NCI-H748 (cell line): ENCODE results near the gene DRICH1.
"Not testable (repeated sequence)": the region's sequence is repeated elsewhere in the genome, so short reads cannot be mapped to it uniquely, and the experiment has no call there.

Source experiments
- DNase-seq: peaks from one replicate; lab custom pipeline; 2025; ENCODE audit not compliant: unreplicated experiment; lab: John Stamatoyannopoulos, UW

DRICH1 gene

DNA sequence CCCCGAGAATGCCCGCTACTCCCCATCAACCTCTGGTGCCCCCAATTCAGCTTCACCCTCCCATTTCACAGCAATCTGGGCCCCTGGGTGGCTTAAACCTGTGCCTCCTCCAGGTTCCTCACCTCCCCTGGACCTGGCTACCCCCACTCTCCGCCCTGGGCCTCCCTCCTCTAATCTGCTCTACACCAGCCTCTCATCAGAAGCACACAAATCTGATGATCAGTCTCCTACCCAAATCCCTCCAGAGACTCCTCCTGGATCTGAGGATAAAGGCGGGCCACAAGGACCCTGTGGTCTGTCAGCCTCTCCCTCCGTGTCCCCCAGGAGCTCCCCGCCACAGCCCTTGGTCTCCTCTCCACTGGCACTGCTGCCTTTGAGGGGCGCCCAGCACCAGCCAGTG, 28.9 kb downstream of the DRICH1 start:
- no peak for DNase-seq

DNA sequence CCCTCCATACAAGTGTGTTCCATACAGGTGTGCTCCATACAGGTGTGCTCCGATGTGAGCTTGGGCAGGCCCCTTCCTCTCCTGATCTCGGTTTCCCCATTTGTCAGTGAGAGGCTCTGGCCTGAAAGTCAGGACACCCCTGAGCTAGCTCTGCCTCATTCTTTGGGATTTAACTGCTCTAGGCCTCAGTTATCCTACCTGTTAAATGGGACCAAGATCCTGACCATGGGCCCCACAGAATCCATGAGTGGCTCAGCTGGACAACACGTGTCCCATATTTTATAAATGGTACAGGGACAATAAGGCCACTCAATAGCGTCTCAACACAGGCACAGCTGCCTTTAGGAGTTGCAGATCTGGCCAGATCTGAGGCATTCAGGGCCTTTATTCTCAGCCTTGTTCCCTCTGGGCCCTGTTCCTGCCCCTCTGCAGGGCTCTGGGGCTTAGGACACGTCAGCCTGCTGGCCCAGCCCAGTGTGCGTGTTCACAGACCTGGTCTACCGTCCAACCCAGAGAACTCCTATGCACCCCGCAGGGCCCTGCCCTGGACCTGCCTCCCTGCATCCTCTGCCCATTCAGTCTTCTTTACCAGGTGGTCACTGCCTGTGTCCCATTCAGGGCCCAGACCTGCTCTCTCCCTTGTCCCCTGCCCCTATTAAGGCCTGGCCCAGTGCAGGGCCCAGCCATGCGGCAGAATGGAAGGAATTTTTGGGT, 33.2 kb downstream of the DRICH1 start:
- no peak for DNase-seq

DNA sequence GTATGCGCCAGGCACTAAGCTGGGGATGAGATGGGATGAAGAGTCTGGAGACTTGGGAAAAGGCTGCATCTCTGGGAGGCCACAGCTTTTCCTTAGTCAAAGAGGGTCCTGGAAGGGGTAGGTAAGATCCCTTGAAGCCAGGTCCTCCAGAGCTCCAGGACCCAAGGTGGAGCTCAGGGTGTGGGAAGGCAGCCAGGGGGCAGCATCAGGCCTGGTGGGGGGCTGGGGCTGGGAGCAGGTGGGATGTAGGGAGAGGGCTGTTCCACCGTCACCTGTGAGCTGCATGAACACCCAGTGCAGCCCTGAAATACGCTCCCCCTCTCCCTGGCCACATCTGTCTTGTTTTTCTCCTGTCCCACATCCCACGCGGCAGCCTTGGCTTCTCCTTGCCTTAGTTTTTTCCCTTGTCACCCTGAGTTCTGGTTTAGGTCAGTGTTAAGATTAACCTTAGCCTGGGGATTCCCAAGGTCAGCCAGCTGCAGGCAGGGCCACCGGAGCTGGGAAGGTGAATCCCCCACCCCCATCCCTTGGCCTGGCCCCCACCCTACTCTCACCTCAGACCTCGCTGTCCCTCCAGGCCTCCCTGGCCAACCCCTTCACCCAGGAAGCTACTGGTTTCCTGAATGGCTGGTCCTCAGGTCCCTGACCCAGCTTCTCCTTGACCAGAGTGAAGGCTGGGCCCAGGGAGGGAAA, 34.4 kb downstream of the DRICH1 start:
- DNase-seq, result not testable (repeated sequence)

DNA sequence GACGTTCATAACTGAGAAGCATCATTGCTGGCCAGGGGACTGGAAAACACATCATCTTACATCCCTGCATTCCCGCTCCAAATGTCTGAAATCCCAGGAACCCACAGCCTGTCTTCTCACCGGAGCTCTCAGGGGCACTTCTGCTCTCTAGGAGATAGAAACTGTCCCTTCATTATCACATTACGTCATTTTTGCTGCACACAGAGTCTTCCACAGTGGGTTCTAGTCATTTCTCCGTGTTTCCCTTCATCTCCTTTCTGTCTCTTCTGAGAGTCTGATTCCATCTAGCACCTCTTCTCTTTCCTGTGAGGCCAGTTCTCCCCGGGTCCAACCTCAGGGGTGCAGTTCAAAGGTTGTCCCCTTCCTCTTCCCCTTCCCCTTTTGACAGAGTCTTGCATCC, 36.2 kb downstream of the DRICH1 start:
- DNase-seq, result not testable (repeated sequence)

DNA sequence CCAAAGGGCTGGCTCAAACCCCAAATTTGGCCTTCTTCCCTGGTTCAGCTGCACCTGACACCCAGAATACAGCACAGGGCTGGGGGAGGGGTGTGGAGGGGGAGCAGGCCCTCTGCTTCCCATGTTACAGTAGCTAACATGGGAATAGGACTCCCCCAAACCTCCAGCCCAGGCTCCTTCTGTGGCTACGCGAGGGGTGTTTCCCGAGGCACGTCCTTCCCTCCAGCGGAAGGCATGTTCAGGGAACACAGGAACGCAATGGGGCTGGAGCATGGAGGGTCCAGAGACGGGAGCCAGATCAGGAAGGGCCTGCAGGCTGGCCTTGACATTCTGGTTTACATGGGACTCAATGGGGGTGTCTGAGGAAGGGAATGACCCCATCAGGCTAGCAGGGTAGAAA, 40.3 kb downstream of the DRICH1 start:
- DNase-seq, result no peak

DNA sequence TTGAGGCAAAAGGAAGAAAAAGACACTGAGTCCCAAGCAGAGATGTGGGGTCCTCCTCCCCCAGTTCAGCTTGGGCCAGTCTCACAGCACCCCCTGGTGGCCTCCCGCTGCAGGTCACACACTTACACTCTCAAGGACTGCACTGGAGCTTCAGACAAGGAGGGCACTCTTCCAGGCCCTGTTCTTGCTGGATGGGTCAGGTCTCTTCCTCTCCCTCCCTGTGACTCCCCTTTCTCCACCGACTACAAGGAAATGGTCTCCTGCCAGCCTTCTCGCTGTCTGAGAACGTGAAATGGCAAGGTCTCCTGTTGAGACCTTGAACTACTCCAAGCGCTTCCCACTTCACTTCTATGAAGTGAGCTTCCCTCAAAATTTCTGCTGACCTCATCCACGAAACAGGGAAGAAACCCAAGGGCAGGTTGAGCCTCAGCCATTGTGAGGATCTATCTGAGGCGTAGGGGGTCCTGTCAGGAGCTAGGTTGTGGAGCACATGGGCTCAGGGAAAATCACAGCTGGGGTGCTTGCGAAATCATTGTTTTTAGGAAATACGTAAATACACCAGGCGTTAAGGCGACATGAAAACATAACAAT, 40.8 kb downstream of the DRICH1 start:
- DNase-seq, result peak; percentile 16

DNA sequence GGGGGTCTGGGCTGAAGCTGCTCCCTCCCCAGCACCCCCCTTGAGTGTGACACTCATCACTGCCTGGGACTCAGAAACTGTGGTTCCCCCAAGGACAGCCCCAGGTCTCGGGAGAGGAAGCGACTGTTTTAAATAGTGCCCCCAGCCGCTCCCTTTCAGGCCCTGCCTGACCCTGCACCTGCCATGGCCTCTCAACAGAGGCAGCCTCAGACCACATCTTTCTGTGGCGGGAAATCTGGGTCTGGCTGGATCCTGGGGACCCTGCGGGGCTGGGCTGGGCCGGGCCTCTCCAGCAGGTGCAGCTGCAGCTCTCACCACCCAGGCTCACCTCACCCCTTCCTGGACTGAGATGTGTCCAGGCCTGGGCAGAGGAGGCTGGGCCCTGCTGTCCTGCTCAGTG, 48.3 kb downstream of the DRICH1 start:
- no peak for DNase-seq

DNA sequence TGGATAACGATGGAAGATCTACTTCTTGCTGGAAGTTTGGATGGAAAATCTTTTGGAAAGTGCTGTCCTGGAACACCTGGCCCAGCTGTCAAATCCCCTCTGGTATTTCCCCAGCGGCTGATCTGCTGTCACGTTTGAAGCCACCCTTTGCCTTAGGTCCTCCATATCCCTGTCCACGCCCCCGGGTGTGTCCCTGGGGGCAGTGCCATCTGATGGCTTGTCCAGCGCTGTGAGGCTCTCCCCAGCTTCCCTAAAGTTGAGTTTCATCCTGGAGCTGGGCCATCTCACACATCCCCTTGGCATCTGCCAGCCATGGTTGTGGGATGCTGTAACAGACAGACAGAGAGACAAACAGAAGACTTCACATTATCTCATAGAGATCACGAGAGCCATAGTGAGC, 49.0 kb downstream of the DRICH1 start:
- no peak for DNase-seq

DNA sequence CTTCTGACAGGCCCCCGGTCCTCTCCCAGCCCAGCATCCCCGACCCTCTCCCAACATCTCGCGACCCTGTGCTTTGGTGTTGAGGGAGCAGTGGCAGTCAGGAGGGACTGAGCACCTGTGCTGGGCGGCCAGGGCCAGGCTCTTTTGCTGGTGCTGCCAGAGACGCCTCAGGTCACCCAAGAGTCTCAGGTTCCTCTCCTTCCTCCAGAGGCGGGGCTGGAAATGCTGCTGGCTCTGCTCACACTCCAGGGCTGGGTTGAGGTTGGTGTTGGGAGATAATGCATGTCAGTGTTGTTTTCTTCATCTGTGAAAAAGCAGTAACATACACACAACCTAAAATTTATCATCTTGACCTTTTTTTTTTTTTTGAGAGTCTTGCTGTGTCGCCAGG, 50.9 kb downstream of the DRICH1 start:
- no peak for DNase-seq

DNA sequence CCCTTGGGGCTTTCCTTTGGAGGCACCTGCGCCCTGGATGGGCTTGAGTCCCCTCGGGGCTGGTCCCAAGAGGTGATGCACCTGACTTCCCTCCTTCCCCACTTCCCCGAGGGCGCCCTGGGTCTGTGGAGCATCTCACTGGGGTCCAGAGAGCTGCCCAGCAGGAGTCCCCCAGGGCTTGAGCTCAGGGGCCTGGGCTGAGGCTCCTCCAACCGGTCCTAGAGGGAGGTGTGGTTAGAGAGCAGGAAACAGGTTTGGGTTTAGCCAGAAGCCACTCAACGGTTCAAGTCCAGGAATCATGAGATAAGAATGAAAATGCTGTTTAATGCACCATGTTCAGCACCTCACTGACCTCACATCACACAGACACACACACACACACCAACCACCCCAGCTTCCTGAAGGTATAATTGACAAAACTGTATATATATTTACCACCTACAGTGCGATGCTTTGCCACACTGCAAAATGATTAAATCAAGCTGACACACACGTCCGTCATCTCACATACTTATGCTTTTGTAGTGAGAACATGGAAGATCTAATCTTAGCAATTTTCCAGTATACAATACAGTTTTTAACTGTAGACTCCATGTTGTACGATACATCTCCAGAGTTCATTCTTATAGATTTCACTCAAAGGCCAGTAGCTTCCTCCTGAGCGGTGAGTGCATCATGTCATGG, 51.4 kb downstream of the DRICH1 start:
- DNase-seq, result no peak

DNA sequence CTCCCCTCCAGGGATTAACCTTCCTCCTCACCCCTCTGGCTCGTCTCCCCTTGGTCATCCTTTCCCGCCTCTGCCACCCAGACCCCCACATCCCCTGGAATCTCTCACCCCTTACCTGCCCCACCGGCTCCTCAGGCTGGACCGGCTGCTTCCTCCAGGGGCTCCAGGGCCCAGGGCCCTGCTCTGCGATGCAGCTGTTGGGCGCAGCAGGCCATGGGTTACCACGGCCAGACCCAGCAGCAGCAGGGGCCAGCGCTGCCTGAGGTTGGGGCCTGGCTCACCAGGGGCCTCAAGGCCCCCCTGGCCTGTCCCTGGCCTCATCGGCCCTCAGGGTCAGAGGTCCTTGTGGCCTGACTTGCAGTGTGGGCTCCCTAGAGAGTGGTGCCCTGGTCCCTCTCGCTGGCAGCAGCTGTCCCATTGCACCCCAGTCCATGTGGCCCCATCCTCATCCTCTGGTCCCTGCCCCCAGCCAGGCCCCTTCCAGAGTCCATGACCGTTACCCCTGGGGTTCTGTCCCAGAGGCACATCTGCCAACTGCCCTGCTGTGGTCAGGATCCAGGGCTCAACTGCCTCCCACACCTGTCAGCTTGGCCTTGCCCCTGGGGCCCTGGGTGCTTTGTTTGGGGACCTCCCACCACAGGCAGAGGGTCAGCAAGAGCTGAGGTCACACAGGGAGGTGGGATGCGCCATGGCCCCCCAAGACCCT, 52.1 kb downstream of the DRICH1 start, which contains the start of gene IGLL1:
IGLL1 (minus strand) TSS at position 421 of the 706 bp plus-strand sequence; CDS start at position 321, 100 bp downstream.
- DNase-seq, result no peak

DNA sequence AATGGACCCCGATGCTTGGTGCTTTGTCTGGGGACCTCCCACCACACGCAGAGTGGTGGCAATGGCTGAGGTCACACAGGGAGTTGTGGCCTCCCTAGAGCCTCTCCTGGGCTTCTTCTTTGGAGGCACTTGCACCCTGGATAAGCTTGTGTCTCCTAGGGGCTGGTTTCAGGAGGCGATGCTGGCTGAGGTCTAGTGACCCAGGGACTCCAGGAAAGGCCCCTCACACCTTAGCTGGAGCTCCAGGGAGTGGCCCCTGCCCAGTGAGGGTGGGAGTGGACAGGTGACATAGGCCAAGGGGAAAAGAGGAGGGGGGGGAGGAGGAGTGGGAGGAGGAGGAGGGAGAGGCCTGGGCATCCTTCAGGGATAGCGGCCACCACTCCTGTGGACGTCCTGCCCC, 52.8 kb downstream of the DRICH1 start:
- DNase-seq, result no peak

DNA sequence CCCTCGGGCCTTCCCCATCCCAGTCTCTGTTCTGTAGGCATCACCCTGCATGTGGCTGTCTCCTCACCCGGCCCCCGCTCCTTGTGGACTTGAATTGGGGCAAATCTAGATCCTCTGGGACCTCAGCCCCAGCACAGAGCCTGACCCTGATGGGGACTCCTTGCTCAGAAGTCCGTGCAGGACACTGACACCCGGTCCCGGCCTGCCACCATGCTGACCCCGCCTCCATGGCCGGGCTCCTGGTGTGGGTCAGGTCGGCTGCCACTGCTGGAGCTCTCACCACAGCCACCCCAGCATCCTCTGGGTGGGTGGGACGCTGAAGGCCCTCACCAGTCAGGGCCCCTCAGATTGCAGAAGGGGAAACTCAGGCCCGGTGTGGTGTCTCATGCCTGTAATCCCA, 53.8 kb downstream of the DRICH1 start:
- DNase-seq, result no peak

DNA sequence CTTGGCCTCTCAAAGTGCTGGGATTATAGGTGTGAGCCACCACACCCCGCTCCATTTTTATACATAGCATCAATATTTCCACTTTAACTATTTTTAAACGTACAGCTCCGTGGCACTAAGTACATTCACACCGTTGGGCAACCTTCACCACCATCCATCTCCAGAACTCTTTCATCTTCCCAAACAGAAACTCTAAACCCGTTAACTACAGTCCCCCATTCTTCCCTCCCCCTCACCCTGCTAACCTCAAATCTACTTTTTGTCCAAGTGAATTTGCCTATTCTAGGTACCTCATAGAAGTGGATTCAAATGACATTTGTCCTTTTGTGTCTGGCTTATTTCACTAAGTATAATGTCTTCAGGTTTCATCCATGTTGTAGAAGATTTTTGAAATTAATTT, 55.4 kb downstream of the DRICH1 start:
- DNase-seq, result no peak

DNA sequence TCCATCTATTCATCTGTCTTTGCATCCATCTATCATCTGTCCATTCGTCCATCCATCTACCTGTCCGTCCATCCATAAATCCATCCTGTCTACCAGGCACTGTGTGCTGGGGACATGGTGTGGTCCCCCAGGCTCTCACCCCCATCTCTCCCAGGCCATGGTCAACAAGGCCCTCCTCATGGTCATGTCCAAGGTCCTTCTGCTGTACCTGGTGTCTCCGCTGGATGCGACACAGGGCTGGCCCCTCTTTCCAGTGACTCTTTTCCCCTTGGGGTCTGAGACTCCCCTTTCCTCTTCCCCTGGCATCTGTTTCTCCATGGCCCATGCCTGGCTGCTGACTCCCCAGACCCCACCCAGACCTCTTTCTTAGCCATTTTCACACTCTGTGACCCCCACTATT, 56.5 kb downstream of the DRICH1 start:
- no peak for DNase-seq

DNA sequence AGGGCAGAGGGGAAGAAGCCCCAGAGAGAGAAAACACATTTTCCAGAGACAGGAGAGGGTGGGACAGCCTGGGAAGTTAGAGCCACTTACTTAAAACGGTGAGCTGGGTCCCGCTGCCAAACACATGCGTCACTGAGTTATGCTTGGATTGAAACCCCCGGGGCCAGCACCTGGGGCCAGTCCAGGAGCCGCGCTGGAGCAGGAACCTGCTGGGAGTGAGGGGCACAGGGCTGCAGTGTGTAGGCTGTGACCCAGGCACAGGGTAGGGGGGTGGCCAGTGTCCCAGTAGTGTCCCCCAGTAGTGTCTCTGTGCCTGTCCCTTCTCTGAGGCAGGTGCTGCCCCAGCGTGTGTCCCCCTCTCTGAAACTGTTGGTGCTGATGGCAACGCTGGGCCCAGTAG, 57.2 kb downstream of the DRICH1 start:
- DNase-seq, result no peak

DNA sequence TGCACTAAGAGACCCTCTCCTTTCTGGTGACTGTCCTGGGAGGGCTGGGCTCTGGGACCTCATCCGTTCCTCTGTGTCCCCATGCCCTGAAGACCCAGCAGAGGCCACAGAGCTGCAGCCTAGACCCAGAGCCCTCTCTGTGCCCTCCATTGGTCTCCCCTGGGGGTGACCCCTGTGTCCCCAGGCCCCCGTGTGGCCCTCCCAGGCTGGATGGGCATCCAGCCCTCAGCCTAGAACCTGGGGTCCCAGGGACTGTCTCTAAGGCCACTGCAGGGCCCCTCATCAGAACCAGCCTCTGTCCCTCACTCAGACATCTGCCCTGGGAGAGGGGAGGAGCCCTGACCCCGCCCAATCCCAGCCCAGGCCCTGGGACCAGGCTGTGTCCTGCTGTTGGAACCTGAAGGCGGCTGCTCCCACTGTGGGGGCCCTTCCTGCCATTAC, 57.7 kb downstream of the DRICH1 start:
- DNase-seq, result no peak

DNA sequence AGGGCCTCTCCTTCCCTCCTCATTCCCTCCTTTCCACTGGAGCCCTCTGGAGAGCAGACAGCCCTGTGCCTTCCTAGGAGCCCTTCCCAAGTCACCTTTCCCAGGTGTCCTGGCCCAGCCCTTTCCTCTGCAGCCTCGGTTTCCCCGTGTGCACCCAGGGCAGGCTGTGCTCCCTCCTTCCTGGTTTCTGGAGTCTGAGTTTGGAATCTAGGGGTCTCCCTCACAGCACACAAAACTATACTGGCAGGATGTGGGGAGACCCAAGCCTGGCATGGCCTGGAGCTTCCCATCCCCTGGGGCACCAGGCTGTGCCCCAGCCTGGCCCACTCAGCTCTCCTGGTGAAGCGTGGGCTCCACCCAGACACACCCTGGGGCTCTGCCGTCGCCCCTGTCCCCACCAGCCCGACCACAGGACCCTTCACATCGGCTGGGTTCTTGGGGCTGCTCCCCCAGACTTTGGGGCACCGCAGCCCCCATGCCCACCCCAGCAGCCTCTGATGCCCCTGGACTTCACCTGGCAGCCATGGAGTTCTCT, 58.4 kb downstream of the DRICH1 start:
- DNase-seq, result not testable (repeated sequence)

DNA sequence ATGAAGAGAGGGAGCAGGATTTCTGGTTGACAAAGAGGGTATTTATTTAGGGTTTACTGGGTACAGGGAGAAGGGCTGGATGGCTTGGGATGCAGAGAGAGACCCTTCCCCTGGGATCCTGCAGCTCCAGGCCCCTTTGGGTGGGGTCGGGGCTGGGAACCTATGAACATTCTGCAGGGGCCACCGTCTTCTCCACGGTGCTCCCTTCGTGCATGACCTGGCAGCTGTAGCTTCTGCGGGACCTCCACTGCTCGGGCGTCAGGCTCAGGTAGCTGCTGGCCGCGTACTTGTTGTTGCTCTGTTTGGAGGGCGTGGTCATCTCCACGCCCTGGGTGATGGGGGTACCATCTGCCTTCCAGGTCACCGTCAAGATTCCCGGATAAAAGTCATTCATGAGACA, 59.0 kb downstream of the DRICH1 start:
- DNase-seq, result not testable (repeated sequence)

DNA sequence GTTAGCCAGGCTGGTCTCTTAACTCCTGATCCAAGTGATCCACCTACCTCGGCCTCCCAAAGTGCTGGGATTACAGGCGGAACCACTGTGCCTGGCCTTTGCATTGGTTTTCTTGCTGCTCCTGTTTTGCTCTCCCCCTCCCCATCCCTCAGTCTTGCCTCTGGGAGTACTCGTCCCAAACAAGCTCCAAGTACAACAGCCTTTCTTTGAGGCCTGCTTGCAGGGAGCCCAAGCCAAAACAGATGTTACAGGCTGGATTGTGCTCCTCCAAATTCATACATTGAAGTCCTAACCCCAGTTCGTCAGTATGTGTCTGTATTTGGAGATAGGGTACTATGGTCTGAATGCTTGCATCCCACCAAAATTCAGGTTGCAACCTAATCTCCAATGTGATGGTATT, 60.6 kb downstream of the DRICH1 start:
- no peak for DNase-seq

DNA sequence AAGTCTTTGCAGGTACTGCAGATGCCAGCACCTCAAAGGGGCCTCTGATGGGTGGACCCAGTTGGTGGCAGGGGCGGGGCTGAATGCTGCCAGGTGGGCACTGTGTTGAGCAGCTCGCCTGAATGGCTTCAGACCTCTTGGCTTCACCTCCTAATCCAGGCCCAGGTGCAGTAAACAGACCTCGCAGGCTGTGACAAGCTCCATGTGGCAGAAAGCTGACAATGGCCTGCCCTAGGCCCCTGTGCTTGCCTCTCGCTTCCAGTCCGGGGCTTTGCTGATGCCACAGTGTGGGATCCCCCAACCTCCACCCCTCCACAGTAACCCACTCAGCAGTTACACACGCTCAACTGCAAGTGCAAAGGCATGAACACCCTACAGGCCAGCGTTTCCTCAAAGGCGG, 61.4 kb downstream of the DRICH1 start:
- DNase-seq, result no peak
